Effector memory CD4-positive, alpha-beta T cell (primary cell): ENCODE results near the gene CD86.
"Not testable (repeated sequence)": the region's sequence is repeated elsewhere in the genome, so short reads cannot be mapped to it uniquely, and the experiment has no call there.

Source experiments
- DNase-seq, 3 donors: peaks; one replicate each; pipeline ENCODE4 v3.0.0-alpha.2; 2020
- H3K27ac ChIP-seq: 2 replicates; pipeline ENCODE4 v1.7.0; 2013; ENCODE audit warnings: mild to moderate bottlenecking, low read length, moderate library complexity; ENCODE audit not compliant: insufficient read depth, poor library complexity, severe bottlenecking
- H3K27me3 ChIP-seq: replicated peaks from 2 replicates; pipeline ENCODE4 v1.7.0; 2013; ENCODE audit warnings: mild to moderate bottlenecking, low read length; ENCODE audit not compliant: insufficient read depth, control insufficient read depth, poor library complexity, severe bottlenecking
- H3K36me3 ChIP-seq: 2 replicates; pipeline ENCODE4 v1.7.0; 2013; ENCODE audit warnings: mild to moderate bottlenecking, low read length, moderate library complexity; ENCODE audit not compliant: control insufficient read depth, insufficient read depth
- H3K4me1 ChIP-seq: 2 replicates; pipeline ENCODE4 v1.7.0; 2013; ENCODE audit warnings: low read length, mild to moderate bottlenecking; ENCODE audit not compliant: control insufficient read depth, insufficient read depth, poor library complexity, severe bottlenecking
- H3K4me3 ChIP-seq: 2 replicates; pipeline ENCODE4 v1.7.0; 2013; ENCODE audit warnings: low read length, low read depth, mild to moderate bottlenecking; ENCODE audit not compliant: insufficient read depth, poor library complexity, severe bottlenecking
- H3K9me3 ChIP-seq: 2 replicates; pipeline ENCODE4 v1.7.0; 2013; ENCODE audit warnings: mild to moderate bottlenecking, low read length, moderate library complexity; ENCODE audit not compliant: control insufficient read depth

Gene CD86

DNA sequence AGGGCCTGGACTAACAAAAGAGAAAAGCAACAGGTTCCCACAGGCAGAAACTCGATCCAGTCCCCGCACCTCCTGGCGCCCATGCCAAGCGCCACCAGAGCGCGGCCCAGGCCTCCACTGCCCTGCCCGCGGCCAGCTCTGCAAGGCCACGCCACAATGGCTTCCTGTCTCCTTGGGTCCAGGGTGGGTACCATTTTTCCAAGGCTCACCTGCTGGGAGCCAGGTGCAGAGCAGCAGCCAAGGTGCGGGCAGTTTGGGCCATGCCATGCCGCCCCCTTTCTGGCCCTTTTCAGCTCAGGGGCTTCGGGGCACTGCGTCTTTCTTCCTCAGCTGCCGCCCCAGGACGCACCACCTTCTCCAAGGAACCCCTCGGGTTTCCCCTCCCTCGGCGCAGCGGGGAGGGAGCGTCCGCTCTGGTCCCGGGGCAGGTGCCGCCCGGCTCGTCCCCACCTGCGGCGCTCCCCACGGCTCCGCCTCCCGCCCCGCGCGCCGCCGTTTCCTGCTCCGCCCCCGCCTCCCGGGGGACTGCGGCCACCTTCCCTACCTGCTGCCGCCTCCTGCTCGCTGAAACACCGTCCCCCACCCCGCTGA lies 33.3 kb upstream of the CD86 start, which contains the start of gene ILDR1:
Gene ILDR1 (minus strand): TSS at position 437 of the 591 bp plus-strand sequence. CDS start 170 bp downstream, at position 267.
- Histone ChIP-seq H3K4me1 (no peaks in the 10 kb centered on the region), H3K27me3 (peaks cover 5% of the 10 kb centered on the region), H3K36me3 (no peaks in the 10 kb centered on the region), H3K9me3 (no peaks in the 10 kb centered on the region), H3K27ac (no peak within 1 kb of the TSS), H3K4me3 (no peak within 1 kb of the TSS)
- DNase-seq, result no peak

DNA sequence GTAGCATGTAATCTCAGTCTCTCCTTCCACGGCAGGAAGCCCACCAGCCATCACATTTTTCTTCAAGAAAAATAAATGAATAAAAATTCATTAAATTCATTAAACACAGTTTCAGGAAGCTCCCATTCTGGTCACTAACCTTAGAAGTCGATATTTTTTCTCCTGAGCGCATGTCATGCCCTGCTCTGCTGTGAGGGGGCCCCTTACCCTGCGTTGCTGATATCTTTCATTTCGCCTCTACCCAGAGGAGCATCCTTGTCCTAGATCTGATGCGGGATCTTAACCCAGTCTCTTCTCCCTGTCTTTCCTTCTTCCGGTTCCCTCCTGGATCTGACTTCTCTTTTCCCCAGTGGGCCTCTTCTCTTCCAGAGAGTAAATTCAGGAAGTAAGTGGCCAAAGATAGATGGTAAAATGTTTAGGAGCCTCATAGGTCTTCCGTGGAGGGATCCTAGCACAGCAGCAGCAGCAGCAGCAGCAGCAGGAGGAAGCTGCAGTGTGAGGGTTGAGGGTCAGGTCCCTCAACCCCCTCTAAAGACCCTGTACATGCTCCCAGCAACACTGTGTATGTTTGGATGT lies 31.7 kb upstream of the CD86 start:
- Histone ChIP-seq H3K36me3 (no peaks in the 10 kb centered on the region), H3K4me3 (no peak overlapping the region), H3K27ac (no peak overlapping the region), H3K4me1 (no peaks in the 10 kb centered on the region), H3K9me3 (no peaks in the 10 kb centered on the region), H3K27me3 (peaks cover 5% of the 10 kb centered on the region)
- DNase-seq, result no peak

DNA sequence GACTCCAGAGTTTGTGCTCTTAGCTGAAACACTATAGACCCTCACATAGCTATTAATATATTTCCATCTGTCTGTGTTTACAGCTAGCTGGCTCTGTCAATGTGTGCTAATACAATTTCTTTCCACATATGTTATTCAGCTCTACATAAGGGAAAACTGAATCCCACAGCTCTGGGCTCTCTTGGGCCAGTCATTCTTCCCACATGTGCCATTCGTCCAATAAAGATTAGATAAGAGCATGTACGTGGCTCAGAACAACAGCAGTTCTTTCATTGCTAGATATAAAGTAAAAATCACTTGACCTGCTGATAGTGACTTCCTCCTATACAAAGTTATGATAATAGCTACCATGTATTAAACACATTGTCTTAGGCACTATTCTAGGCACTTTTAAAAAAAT lies 30.4 kb upstream of the CD86 start:
- H3K27me3 ChIP-seq, result peaks cover 5% of the 10 kb centered on the region
- no peaks in the 10 kb centered on the region for H3K36me3 ChIP-seq
- H3K27ac ChIP-seq, result no peak overlapping the region
- H3K4me1 ChIP-seq, result no peaks in the 10 kb centered on the region
- no peak overlapping the region for H3K4me3 ChIP-seq
- no peaks in the 10 kb centered on the region for H3K9me3 ChIP-seq
- DNase-seq, result no peak

DNA sequence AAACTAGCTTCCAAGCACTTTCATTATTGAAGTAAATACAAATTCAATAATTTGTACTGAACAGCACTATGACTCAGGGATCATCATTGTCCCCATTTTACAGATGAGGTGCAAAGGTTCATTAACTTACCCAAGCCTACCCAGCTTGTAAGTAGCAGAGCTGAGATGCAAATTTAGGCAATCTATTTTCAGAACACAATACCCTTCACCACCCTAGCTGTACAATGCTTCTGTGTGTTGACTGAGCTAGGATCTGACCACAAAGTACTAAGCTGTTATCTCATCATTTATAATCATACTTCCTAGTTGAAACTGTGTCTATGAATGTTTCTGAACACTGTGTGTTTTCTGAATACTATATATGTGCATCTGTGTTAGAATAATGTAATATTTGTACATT lies 29.9 kb upstream of the CD86 start:
- H3K4me1 ChIP-seq, result no peaks in the 10 kb centered on the region
- H3K27me3 ChIP-seq, result peaks cover 5% of the 10 kb centered on the region
- H3K36me3 ChIP-seq, result no peaks in the 10 kb centered on the region
- H3K9me3 ChIP-seq, result no peaks in the 10 kb centered on the region
- no peak overlapping the region for H3K4me3 ChIP-seq
- DNase-seq, result no peak
- H3K27ac ChIP-seq, result no peak overlapping the region

DNA sequence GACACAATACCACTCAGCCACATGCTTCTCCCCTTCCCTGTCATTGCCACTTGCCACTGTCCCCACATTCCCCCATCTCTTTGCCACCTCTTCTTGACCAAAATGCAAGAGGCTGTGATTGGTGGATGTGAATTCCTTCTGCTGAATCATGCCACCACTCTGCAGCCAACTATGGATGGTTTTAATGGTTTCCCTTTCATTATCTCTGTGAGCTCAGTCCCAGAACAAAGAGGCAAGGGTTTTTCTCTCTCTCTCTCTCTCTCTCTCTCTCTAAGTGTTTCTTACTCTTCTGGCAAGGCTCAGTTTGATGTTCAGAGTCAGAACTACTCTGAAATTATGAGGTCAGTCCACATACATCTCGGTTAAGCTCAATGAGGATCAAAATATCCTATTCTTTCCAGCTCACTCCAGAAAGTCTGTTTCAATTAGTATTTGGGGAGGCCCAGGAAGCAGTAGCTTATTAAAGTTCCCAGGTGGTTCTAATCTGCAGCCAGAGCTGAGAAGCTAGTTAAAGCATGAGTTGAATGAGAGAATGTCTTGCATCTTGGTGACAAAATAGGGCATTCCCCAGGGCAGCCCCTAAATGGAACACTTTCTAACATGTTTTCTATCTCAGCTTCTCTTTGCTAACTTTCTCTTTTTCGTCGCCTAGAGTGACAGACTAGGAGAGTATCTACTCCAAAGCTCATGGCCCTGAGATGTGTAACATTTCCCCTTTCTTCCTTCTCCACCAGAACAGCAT lies 24.6 kb upstream of the CD86 start:
- no peak for DNase-seq
- Histone ChIP-seq H3K27ac (no peak overlapping the region), H3K36me3 (no peaks in the 10 kb centered on the region), H3K4me3 (no peak overlapping the region), H3K27me3 (no peaks in the 10 kb centered on the region), H3K9me3 (no peaks in the 10 kb centered on the region), H3K4me1 (no peaks in the 10 kb centered on the region)

DNA sequence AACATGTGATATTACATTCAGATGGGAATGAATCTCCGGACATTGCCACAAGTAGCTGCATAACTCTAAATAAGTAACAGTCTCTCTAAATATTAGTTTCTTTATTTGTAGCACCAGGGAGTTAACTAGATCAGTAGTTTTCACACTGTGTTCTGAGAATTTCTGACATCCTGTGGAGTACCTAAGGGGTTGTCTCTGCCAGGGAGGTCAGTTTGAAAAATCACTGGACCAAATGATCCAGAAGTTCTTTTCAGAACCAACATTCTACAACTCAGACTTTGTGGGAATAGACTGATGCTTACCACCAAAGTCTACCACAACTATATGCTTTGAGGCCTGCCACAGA lies 24.1 kb upstream of the CD86 start:
- no peak for DNase-seq
- no peak overlapping the region for H3K27ac ChIP-seq
- no peak overlapping the region for H3K4me3 ChIP-seq
- H3K9me3 ChIP-seq, result no peaks in the 10 kb centered on the region
- no peaks in the 10 kb centered on the region for H3K27me3 ChIP-seq
- H3K36me3 ChIP-seq, result no peaks in the 10 kb centered on the region
- H3K4me1 ChIP-seq, result no peaks in the 10 kb centered on the region

DNA sequence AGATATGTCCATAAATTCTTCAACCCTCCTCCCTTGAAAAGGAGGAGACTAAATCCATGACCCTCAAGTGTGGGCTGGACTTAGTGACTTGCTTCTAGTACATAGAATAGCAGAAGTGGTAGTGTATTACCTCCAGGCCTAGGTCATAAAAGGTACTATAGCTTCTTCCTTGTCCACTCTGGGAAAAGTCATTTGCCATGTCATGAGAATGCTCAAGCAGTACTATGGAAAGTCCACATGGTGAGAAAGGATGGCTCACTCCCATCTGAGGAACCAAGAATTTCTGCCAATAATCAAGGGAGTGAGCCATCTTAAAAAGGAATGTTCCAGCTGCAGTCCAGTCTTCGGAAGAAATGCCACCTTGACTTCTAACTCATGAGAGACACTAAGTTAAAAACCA lies 22.6 kb upstream of the CD86 start:
- Histone ChIP-seq H3K4me3 (no peak overlapping the region), H3K4me1 (no peaks in the 10 kb centered on the region), H3K9me3 (no peaks in the 10 kb centered on the region), H3K27ac (no peak overlapping the region), H3K36me3 (no peaks in the 10 kb centered on the region), H3K27me3 (no peaks in the 10 kb centered on the region)
- DNase-seq, result no peak

DNA sequence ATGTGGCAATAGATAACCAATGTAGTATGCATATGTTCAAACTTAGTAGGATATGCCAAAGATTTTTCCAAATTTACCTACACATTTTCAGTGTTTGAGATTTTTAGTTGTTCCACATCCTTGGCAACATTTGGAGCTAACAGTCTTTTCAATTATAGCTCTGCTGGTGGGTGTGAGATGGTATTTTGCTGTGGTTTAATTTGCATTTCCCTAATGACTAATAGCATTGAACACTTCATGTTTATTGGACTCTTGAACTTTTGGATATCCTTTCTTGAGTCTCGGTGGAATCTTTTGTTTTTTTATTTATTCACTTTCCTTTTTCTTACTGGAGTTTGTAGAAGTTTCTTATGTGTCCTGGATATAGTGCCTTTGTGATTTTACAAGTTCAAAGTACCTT lies 22.1 kb upstream of the CD86 start:
- H3K9me3 ChIP-seq, result no peaks in the 10 kb centered on the region
- H3K36me3 ChIP-seq, result no peaks in the 10 kb centered on the region
- H3K27me3 ChIP-seq, result no peaks in the 10 kb centered on the region
- no peak overlapping the region for H3K4me3 ChIP-seq
- H3K4me1 ChIP-seq, result no peaks in the 10 kb centered on the region
- no peak overlapping the region for H3K27ac ChIP-seq
- DNase-seq, result no peak

DNA sequence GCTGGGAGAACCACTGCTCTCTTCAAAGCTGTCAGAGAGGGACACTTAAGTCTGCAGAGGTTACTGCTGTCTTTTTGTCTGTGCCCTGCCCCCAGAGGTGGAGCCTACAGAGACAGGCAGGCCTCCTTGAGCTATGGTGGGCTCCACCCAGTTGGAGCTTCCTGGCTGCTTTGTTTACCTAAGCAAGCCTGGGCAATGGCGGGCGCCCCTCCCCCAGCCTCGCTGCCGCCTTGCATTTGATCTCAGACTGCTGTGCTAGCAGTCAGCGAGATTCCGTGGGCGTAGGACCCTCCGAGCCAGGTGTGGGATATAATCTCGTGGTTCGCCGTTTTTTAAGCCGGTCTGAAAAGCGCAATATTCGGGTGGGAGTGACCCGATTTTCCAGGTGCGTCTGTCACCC lies 7.9 kb upstream of the CD86 start:
- not testable (repeated sequence) for H3K27me3 ChIP-seq, DNase-seq, H3K4me1 ChIP-seq, H3K27ac ChIP-seq, H3K9me3 ChIP-seq, H3K36me3 ChIP-seq, H3K4me3 ChIP-seq

DNA sequence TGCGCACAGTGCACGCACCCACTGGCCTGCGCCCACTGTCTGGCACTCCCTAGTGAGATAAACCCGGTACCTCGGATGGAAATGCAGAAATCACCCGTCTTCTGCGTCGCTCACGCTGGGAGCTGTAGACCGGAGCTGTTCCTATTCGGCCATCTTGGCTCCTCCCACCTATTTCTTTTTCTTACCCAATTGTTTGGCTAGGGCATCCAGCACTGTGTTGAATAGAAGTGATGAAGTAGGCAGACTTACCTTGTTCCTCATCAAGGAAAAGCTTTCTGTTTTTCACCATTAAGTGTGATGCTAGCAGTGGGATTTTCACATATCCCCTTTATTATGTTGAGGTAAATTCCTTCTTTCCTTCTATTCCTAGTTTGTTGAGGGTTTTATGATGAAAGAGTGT lies 7.4 kb upstream of the CD86 start:
- not testable (repeated sequence) for DNase-seq, H3K4me1 ChIP-seq, H3K4me3 ChIP-seq, H3K9me3 ChIP-seq, H3K27me3 ChIP-seq, H3K36me3 ChIP-seq, H3K27ac ChIP-seq
